ENCODE measurements around the gene PEX19. TPM values are rescaled to one million over a fixed set of nuclear protein-coding genes. Genes with fewer than 3 reads are reported as not detected.

PEX19 gene
- total RNA-seq, 1 donor from 2014 or later: 66.9 TPM

DNA sequence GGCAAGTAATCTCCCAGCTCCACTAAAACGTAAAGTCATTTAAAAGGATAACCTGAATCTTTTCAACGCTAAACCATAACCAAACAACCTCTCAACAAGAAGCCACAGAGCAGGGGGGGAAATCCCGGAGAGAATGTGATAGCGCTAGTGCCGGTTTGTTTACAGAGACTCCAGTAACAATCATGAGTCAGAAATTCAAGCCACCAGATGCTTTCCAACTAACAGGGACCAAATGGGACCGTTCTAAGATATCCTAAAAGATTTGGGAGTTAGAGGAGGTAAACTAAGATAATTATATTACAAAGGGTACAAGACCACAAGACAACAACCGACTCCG lies 23.4 kb downstream of the PEX19 start:
- peak overlapping the region; percentile 99 for H3K4me3 Mint-ChIP-seq
- H3K4me1 Mint-ChIP-seq (ENCODE audit: unreplicated experiment): peaks cover 21% of the 10 kb centered on the region
- H3K27me3 Mint-ChIP-seq: peaks cover 9% of the 10 kb centered on the region
- no peak for DNase-seq (ENCODE audit: extremely low spot score, unreplicated experiment)
- TF ChIP-seq, protein P1, sequence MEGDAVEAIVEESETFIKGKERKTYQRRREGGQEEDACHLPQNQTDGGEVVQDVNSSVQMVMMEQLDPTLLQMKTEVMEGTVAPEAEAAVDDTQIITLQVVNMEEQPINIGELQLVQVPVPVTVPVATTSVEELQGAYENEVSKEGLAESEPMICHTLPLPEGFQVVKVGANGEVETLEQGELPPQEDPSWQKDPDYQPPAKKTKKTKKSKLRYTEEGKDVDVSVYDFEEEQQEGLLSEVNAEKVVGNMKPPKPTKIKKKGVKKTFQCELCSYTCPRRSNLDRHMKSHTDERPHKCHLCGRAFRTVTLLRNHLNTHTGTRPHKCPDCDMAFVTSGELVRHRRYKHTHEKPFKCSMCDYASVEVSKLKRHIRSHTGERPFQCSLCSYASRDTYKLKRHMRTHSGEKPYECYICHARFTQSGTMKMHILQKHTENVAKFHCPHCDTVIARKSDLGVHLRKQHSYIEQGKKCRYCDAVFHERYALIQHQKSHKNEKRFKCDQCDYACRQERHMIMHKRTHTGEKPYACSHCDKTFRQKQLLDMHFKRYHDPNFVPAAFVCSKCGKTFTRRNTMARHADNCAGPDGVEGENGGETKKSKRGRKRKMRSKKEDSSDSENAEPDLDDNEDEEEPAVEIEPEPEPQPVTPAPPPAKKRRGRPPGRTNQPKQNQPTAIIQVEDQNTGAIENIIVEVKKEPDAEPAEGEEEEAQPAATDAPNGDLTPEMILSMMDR (conservative IDR thresholded peaks at IDR 0.05): no peak
- H3K27ac Mint-ChIP-seq: peak overlapping the region; percentile 97
- H3K9me3 Mint-ChIP-seq: no peaks in the 10 kb centered on the region
- H3K36me3 Mint-ChIP-seq: peaks cover 7% of the 10 kb centered on the region

DNA sequence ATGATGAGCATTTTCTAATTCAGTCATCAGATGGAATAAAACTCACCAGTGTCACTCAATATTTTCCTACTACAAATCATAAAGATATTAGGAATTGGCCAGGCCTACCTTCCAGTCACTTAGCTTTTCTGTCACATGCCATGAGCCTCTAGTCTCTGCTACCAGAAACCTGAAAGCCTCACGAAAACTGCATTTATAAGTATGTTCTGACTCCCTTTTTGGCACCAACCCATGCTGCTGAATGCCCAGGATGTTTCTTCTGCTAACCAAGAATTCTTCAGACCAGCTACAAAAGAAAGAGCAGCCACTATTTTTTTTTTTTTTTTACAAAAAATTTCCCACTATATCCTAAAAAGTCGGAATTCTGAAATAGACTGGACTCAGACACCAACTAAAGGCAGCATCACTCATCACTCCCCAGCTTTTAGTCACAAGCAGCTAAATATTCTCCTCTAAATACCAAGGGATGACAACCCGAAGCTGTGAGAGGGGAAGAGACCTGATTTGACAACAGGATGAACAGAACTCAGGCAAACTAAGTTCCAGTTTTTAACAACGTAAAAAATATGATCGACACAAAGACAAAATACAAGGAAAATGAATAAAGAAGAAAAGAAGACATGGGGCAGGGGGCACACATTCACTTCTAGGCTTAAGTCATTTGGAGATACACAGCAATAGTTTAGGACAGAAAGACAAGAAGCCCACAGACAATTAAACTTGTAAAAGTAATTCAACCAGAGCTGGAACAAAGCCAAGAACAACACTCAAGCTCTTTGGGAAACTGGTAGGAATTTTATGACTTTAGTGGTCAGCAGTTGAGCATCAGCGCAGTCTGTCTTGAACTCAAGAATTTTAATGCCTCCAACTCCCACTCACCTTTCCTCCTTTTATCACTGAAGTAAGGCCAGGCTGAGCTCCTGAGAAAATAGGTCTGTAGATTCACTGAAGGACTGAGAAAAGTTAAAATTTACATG lies 24.2 kb downstream of the PEX19 start:
- peaks cover 6% of the 10 kb centered on the region for H3K27me3 Mint-ChIP-seq
- no peak for DNase-seq (ENCODE audit: extremely low spot score, unreplicated experiment)
- H3K9me3 Mint-ChIP-seq: no peaks in the 10 kb centered on the region
- H3K4me1 Mint-ChIP-seq (ENCODE audit: unreplicated experiment): peaks cover 27% of the 10 kb centered on the region
- H3K36me3 Mint-ChIP-seq: peaks cover 7% of the 10 kb centered on the region
- H3K27ac Mint-ChIP-seq: peak overlapping the region; percentile 97
- peak overlapping the region; percentile 99 for H3K4me3 Mint-ChIP-seq
- TF ChIP-seq, protein P1 (conservative IDR thresholded peaks at IDR 0.05): no peak

DNA sequence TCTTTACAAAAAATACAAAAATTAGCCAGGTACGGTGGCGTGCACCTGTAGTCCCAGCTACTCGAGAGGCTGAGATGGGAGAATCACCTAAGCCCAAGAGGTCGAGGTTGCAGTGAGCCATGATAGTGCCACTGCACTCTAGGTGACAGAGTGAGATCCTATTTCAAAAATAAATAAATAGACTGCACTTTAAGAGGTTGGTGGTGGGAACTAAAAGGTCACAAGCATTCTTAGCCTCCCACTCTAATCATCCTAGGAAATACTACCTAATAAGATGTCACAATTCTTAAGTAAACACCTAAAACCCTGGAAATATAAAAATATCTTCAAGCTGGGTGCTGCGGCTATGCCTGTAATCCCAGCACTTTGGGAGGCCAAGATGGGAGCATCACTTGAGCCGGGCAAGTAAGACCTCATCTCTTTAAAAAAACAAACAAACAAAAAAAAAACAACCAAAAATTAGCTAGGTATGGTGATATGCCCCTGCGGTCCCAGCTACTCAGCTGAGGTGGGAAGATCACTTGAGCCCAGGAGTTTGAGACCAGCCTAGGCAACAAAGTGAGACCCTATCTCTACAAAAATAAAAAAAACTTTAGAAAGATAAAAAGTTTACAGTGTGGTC lies 26.6 kb downstream of the PEX19 start:
- no peaks in the 10 kb centered on the region for H3K27me3 Mint-ChIP-seq
- H3K36me3 Mint-ChIP-seq: peaks cover 7% of the 10 kb centered on the region
- H3K4me3 Mint-ChIP-seq: peak overlapping the region; percentile 23
- peaks cover 27% of the 10 kb centered on the region for H3K4me1 Mint-ChIP-seq (ENCODE audit: unreplicated experiment)
- H3K27ac Mint-ChIP-seq: no peak overlapping the region
- no peaks in the 10 kb centered on the region for H3K9me3 Mint-ChIP-seq
- TF ChIP-seq, protein P1 (conservative IDR thresholded peaks at IDR 0.05): no peak
- DNase-seq (ENCODE audit: extremely low spot score, unreplicated experiment): no peak

DNA sequence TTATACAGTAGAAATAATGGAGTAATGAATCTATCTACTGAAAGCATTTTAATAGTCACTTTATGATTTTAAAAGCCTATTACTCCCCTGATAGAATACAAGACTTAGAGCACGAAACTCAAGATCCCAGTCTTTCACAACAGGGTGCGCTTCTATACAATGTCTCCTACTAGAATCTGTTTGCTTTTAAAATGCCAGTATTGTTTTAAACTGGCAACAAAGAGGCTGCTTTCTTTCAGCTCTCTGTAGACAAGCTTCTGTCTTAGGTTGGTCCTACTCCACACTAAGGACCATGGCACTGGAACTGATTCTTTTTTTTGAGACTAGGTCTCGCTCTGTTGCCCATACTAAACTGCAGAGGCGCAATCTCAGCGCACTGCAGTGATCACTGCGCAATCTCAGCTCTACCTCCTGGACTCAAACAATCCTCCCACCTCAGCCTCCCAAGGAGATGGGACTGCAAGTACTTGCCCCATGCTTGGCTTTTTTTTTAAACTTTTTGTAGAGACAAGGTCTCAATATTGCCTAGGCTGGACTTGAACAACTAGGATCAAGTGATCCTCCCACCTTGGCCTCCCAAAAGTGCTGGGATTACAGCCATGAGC lies 27.4 kb downstream of the PEX19 start:
- peaks cover 7% of the 10 kb centered on the region for H3K36me3 Mint-ChIP-seq

DNA sequence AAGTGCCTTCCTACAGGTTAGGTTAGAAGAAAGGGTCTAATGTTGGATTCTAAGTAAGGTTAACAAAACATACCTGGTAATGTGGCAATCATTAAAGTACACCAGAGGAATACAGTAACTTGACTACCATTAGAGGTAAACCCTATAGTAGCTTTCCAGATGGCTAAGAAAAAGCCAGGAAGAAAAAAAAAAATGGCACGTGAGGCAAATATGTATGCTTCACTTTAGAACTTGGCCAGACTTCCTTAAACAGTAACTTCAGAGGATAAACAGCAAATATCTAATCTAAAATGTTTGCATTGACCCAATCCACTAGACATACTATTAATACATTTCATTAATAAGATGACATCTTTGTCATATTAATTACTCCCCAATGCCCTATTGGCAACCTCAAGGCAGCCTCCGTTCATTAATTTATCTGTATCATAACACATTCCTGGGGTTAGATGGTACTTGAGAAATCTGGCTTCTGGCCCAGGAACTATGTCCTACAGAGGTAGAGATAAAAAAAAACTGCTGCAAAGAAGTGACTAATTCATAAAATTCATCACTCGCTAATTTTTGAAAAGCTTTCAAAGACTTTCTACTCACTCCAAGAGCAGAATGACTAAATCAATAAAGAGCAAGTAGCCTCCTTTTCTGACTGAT lies 28.4 kb downstream of the PEX19 start:
- no peak overlapping the region for H3K27ac Mint-ChIP-seq

More for the DNA sequence above, 27.4 kb downstream of the PEX19 start:
- DNase-seq (ENCODE audit: extremely low spot score, unreplicated experiment): no peak
- Mint-ChIP-seq H3K27ac (no peak overlapping the region), H3K27me3 (no peaks in the 10 kb centered on the region), H3K9me3 (no peaks in the 10 kb centered on the region), H3K4me3 (no peak overlapping the region), H3K4me1 (ENCODE audit: unreplicated experiment) (peaks cover 27% of the 10 kb centered on the region)
- TF ChIP-seq, protein P1 (conservative IDR thresholded peaks at IDR 0.05): no peak

More for the DNA sequence above, 28.4 kb downstream of the PEX19 start:
- no peaks in the 10 kb centered on the region for H3K27me3 Mint-ChIP-seq
- H3K4me3 Mint-ChIP-seq: no peak overlapping the region
- no peak for DNase-seq (ENCODE audit: extremely low spot score, unreplicated experiment)
- TF ChIP-seq, protein P1 (conservative IDR thresholded peaks at IDR 0.05): no peak
- H3K9me3 Mint-ChIP-seq: no peaks in the 10 kb centered on the region
- peaks cover 7% of the 10 kb centered on the region for H3K36me3 Mint-ChIP-seq
- H3K4me1 Mint-ChIP-seq (ENCODE audit: unreplicated experiment): peaks cover 31% of the 10 kb centered on the region
